Breast epithelium (tissue), 4 donors: ENCODE measurements around the gene GPR176. TPM values are rescaled to one million over a fixed set of nuclear protein-coding genes. Genes with fewer than 3 reads are reported as not detected.

Experiments
- DNase-seq, 2 donors: peaks; one replicate each; pipeline ENCODE4 v3.0.0-alpha.2; 2019; ENCODE audit warnings: low spot score in 2 of 2
- H3K27ac ChIP-seq, 2 donors: fragments of 200-600 bp; sonication (generic) in 1 of 2; one replicate each; pipeline ENCODE4 v1.5.1; 2016 to 2019; ENCODE audit warnings: mild to moderate bottlenecking in 1 of 2
- H3K27me3 ChIP-seq, 2 donors: fragments of 200-600 bp; sonication (generic) in 1 of 2; one replicate each; pipeline versions ENCODE4 v1.5.1 to v1.6.0; 2017 to 2019; ENCODE audit warnings: control low read depth in 1 of 2, mild to moderate bottlenecking in 1 of 2
- H3K36me3 ChIP-seq: fragments of 200-600 bp; one replicate; pipeline ENCODE4 v1.5.1; 2019
- H3K4me1 ChIP-seq, 2 donors: fragments of 200-600 bp; sonication (generic); one replicate each; pipeline ENCODE4 v1.5.1; 2016 to 2019; ENCODE audit warnings: control low read depth in 1 of 2
- H3K4me3 ChIP-seq, 3 donors: fragments of 200-600 bp; sonication (generic); 1 replicate in 2 of 3; 2 replicates in 1 of 3; pipeline ENCODE4 v1.5.1; 2016 to 2019; ENCODE audit warnings: mild to moderate bottlenecking in 3 of 3, moderate library complexity in 2 of 3
- H3K9me3 ChIP-seq, 2 donors: fragments of 200-600 bp; sonication (generic) in 1 of 2; one replicate each; pipeline ENCODE4 v1.5.1; 2016 to 2019; ENCODE audit warnings: control low read depth in 1 of 2
- POLR2A ChIP-seq: fragments of 450-650 bp; IDR thresholded peaks from one replicate; pipeline ENCODE4 v1.6.1; 2016; ENCODE audit warnings: antibody characterized with exemption, mild to moderate bottlenecking, moderate library complexity
- POLR2AphosphoS5 ChIP-seq, 3 donors: sonication (generic); formaldehyde crosslinking; IDR thresholded peaks; one replicate each; pipeline ENCODE4 v1.6.1; 2017; ENCODE audit warnings: antibody characterized with exemption in 3 of 3
- intact Hi-C: fragments of 100-400 bp; cut with DNase I; formaldehyde crosslinking; loops from one replicate; pipeline ENCODE4 v1.15.1; 2023; ENCODE audit warnings: low total_unique reads
- total RNA-seq, 3 donors: library from RNA; depleted of rRNA; stranded (reverse); fragments of >200 nt; gene quantifications; one replicate each; pipeline ENCODE4 v1.1.0, GENCODE V29; 2016
- TF ChIP-seq, protein P1 (sequence below), 3 donors: fragments of 450-650 bp; IDR thresholded peaks; one replicate each; pipeline ENCODE4 v1.5.1; 2016 to 2017; ENCODE audit warnings: antibody characterized with exemption in 3 of 3, mild to moderate bottlenecking in 3 of 3, moderate library complexity in 3 of 3

Gene GPR176
- total RNA-seq, 3 donors from 2014 or later: 4.4 to 12.1 (median 9.4) TPM

DNA sequence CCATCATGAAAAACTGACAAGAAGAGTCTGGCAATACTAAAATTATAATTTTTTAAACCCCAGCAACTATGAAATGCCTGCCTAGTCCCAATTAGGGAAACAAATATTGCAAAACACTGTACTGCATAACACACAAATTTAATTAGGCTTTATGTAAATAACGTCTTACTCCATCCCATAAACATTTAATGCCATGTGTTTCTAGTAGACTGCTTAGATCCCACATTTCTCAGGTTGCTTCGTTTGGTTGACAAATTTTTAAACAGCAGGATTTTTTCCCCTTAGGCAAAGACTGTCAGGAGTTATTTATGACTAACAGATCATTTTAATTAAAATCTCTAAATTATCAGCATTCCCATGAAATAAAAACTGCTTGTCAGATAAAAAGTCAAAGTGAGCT lies 43.7 kb upstream of the GPR176 start:
- Histone ChIP-seq H3K9me3 (no peaks in the 10 kb centered on the region), H3K27me3 (no peaks in the 10 kb centered on the region), H3K4me3 (no peak overlapping the region), H3K36me3 (no peaks in the 10 kb centered on the region), H3K4me1 (no peaks in the 10 kb centered on the region), H3K27ac (no peak overlapping the region)
- intact Hi-C loops: loop anchor here (2.0 kb wide), 1 partner anchor 23 kb away; no protein-coding TSS in a partner anchor
- DNase-seq: no peak
- TF ChIP-seq, protein P1, sequence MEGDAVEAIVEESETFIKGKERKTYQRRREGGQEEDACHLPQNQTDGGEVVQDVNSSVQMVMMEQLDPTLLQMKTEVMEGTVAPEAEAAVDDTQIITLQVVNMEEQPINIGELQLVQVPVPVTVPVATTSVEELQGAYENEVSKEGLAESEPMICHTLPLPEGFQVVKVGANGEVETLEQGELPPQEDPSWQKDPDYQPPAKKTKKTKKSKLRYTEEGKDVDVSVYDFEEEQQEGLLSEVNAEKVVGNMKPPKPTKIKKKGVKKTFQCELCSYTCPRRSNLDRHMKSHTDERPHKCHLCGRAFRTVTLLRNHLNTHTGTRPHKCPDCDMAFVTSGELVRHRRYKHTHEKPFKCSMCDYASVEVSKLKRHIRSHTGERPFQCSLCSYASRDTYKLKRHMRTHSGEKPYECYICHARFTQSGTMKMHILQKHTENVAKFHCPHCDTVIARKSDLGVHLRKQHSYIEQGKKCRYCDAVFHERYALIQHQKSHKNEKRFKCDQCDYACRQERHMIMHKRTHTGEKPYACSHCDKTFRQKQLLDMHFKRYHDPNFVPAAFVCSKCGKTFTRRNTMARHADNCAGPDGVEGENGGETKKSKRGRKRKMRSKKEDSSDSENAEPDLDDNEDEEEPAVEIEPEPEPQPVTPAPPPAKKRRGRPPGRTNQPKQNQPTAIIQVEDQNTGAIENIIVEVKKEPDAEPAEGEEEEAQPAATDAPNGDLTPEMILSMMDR (IDR thresholded peaks at IDR 0.05): no peak
- TF ChIP-seq POLR2AphosphoS5 (IDR thresholded peaks at IDR 0.05) (no peak), POLR2A (no peak)

DNA sequence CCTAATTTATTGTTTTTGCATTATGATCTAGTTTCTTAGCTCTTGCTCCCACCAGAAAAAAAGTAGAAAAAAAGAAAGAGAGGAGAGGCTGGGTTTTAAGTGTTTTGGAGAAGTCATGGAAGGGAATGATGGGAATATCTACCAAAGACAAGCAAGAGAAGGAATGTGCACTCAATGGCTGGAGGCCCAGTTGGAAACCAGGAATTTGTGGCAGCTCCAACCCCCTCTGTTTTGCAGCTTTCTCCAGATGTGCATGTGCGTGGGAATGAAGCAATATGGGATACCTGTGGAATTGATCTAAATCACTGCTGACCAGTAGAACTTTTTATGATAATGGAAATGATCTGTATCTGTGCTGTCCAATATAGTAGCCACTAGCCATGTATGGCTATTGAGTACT lies 41.0 kb upstream of the GPR176 start:
- intact Hi-C loops: no loop called here
- TF ChIP-seq, protein P1 (IDR thresholded peaks at IDR 0.05): no peak
- TF ChIP-seq POLR2AphosphoS5 (IDR thresholded peaks at IDR 0.05) (no peak), POLR2A (no peak)
- H3K36me3 ChIP-seq: no peaks in the 10 kb centered on the region

DNA sequence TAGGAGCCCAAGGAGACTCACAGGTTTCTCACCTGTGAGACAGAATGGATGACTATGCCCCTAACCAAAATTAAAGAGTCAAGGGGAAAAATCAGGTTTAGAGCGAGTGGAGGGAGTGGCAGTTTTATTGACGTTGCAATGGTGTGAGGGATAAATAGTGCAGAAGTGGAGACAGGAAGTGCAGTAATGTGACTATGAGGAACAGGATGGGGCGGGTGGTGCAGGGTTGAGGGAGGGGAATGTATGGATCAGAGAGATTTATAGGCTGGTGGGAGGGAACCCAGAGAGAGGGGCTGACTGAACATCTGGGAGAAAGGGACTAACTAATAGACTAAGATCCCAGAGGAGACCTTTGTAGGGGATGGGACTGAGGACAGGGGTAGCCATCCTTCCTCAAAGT lies 40.3 kb upstream of the GPR176 start:
- no peaks in the 10 kb centered on the region for H3K4me1 ChIP-seq
- intact Hi-C loops: no loop called here
- H3K9me3 ChIP-seq: no peaks in the 10 kb centered on the region
- no peak overlapping the region for H3K4me3 ChIP-seq
- no peak for TF ChIP-seq POLR2AphosphoS5 (IDR thresholded peaks at IDR 0.05)
- TF ChIP-seq, protein P1 (IDR thresholded peaks at IDR 0.05): no peak
- TF ChIP-seq POLR2A: no peak
- no peaks in the 10 kb centered on the region for H3K36me3 ChIP-seq
- DNase-seq: no peak
- H3K27ac ChIP-seq: no peak overlapping the region
- no peaks in the 10 kb centered on the region for H3K27me3 ChIP-seq

More for the DNA sequence above, 41.0 kb upstream of the GPR176 start:
- H3K27me3 ChIP-seq: no peaks in the 10 kb centered on the region
- H3K4me3 ChIP-seq: no peak overlapping the region
- DNase-seq: no peak
- no peaks in the 10 kb centered on the region for H3K4me1 ChIP-seq
- H3K9me3 ChIP-seq: no peaks in the 10 kb centered on the region
- H3K27ac ChIP-seq: no peak overlapping the region

DNA sequence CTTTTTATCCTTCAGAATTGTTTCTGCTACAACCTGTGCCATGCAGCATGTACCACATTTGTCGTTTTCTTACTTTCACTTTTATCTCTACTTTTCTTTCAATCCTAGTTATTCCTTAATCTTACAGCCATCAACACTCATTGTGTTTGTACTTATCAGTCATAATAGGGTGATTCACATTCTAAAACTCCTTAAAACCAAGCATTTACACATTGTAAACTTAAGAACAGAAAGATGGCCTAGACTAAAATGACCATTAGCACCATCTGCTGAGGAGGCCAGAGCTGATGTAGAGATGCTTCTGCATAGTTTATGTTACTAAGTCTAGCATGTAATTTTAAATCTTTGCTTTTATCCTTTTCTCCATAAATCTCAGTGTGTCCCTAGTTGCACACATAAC lies 39.3 kb upstream of the GPR176 start:
- Histone ChIP-seq H3K27ac (no peak overlapping the region), H3K36me3 (no peaks in the 10 kb centered on the region), H3K27me3 (no peaks in the 10 kb centered on the region), H3K4me1 (no peaks in the 10 kb centered on the region), H3K4me3 (no peak overlapping the region), H3K9me3 (no peaks in the 10 kb centered on the region)
- no peak for TF ChIP-seq POLR2AphosphoS5 (IDR thresholded peaks at IDR 0.05)
- TF ChIP-seq, protein P1 (IDR thresholded peaks at IDR 0.05): no peak
- TF ChIP-seq POLR2A: no peak
- intact Hi-C loops: no loop called here
- no peak for DNase-seq

DNA sequence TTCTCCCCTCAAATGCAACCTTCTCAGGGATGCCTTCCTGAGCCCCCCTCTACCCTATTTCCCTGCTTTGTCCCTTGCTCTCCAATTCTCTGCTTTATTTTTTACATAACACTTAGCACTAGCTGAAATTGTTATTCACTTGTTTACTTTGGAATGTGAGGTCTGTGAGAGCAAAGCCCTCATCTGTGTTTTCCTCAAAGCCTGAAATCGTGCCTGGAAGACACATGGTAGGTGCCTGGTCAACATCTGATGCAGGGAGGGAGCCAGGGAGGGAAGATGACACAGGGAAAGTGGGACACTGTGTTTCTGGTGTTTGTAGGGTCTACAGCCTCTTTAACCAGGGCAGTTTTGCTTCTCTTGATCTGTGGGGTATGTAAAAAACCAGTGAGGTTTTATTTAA lies 37.4 kb upstream of the GPR176 start:
- no peak overlapping the region for H3K27ac ChIP-seq
- H3K4me1 ChIP-seq: no peaks in the 10 kb centered on the region
- TF ChIP-seq POLR2AphosphoS5 (IDR thresholded peaks at IDR 0.05) (no peak), POLR2A (no peak)
- TF ChIP-seq, protein P1 (IDR thresholded peaks at IDR 0.05): no peak
- DNase-seq: no peak
- no peaks in the 10 kb centered on the region for H3K9me3 ChIP-seq
- intact Hi-C loops: no loop called here
- H3K36me3 ChIP-seq: no peaks in the 10 kb centered on the region
- H3K27me3 ChIP-seq: no peaks in the 10 kb centered on the region
- no peak overlapping the region for H3K4me3 ChIP-seq
